ENCODE results near the gene SNPH.

Gene SNPH

DNA sequence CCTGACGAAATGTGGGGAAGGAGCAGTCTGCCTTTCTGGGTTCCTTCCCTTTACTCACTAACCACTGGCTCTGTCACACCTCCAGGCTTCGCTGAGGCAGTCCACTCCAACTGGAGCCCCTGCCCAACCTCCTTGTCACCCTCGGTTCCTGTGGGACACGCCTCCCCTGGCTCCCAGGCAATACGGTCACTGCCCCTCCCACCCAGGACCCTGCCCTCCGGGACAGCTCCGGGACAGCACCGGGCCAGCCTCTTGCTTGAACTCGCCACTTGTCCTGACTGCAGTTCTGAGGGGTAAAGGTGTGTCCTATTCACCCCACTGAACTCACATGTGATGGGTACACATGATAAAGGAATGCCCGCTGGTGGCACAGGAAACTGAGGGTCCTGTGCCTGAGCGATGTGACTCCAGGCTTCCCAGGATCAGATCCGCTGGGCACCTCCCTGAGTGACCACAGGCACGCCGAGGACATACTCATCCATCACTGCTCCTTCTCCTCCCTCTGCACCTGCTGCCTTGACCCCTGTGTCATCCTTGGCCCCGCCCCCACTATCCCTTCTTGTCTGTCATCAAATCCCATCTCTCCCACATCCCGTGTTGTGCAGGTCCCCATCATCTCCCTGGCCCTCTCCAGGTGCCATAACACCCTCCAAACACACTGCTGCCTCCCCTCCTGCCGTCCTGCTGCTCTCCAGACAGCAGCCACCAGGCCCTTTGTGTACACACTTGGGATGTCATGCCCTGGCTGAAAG is 55.0 kb downstream of the SNPH start:
- no peak overlapping the region for H3K4me3 ChIP-seq (ENCODE audit: low read depth, low read length)
- TF ChIP-seq, protein P1, sequence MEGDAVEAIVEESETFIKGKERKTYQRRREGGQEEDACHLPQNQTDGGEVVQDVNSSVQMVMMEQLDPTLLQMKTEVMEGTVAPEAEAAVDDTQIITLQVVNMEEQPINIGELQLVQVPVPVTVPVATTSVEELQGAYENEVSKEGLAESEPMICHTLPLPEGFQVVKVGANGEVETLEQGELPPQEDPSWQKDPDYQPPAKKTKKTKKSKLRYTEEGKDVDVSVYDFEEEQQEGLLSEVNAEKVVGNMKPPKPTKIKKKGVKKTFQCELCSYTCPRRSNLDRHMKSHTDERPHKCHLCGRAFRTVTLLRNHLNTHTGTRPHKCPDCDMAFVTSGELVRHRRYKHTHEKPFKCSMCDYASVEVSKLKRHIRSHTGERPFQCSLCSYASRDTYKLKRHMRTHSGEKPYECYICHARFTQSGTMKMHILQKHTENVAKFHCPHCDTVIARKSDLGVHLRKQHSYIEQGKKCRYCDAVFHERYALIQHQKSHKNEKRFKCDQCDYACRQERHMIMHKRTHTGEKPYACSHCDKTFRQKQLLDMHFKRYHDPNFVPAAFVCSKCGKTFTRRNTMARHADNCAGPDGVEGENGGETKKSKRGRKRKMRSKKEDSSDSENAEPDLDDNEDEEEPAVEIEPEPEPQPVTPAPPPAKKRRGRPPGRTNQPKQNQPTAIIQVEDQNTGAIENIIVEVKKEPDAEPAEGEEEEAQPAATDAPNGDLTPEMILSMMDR (conservative IDR thresholded peaks at IDR 0.05; ENCODE audit: low read depth, low read length): no peak
- DNase-seq (ENCODE audit: low read depth): no peak

DNA sequence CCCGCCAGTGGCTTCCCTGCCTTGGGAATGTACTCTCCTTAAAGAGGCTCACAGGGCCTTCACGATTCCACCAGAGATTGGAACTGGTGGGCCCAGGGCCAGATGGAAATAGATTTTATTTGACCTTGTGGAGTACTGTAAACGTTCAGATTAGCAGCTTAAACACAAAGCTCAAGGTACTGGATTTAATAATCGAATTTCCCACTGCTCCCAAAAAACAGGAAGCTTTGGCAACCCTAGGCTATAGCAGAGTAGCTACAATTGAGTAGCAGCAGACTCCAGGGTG is 55.5 kb downstream of the SNPH start:
- H3K4me3 ChIP-seq (ENCODE audit: low read depth, low read length): no peak overlapping the region
- no peak for DNase-seq (ENCODE audit: low read depth)
- TF ChIP-seq, protein P1 (conservative IDR thresholded peaks at IDR 0.05; ENCODE audit: low read depth, low read length): no peak

DNA sequence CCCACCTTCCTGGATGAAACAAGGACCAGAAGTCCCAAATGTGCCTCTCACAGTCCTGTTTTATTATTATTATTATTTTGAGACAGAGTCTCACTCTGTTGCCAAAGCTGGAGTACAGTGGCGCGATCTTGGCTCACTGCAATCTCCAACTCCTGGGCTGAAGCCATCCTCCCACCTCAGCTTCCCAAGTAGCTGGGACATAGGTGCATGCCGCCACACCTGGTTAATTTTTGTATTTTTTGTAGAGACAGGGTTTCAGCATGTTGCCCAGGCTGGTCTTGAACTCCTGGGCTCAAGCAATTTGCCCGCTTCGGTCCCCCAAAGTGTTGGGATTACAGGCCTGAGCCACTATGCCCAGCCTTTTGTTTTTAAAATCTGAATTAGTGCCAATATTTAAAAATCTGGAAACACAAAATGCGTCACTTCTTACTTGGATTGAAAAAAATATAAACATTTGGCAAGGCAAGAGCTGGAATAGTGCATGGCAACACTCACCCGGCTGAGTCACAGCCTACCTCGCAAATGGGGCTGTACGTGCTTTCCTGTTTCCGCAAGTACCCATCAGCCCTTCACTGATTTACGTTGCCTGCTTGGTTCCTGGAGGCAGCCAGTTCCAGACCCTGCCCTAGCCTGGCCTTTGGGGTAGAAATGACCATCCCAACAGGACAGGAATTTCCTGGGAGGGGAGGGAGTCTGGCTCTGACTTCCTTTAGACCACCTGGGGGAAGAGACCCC is 56.6 kb downstream of the SNPH start:
- TF ChIP-seq, protein P1 (conservative IDR thresholded peaks at IDR 0.05; ENCODE audit: low read depth, low read length): no peak
- no peak overlapping the region for H3K4me3 ChIP-seq (ENCODE audit: low read depth, low read length)
- DNase-seq (ENCODE audit: low read depth): peak; percentile 95

DNA sequence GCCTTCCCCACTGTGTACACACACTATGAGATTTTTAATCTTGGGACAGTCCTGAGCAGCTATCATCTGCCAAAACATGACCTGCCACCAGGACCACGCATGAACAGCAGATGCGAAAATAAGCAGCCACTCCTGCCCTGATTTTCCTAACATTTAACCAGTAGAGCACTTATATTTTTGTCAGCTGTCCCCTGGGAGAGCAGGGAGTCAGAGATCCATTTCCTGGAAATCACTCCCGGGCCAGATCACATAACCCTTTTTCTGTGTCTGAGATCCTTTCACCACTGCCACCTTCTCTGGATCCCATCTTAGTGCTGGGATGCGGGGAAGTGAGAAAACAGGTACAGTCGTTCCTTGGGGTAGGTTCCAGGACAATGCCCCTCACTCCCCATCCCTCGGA is 57.2 kb downstream of the SNPH start:
- TF ChIP-seq, protein P1 (conservative IDR thresholded peaks at IDR 0.05; ENCODE audit: low read depth, low read length): no peak
- peak; percentile 28 for DNase-seq (ENCODE audit: low read depth)

DNA sequence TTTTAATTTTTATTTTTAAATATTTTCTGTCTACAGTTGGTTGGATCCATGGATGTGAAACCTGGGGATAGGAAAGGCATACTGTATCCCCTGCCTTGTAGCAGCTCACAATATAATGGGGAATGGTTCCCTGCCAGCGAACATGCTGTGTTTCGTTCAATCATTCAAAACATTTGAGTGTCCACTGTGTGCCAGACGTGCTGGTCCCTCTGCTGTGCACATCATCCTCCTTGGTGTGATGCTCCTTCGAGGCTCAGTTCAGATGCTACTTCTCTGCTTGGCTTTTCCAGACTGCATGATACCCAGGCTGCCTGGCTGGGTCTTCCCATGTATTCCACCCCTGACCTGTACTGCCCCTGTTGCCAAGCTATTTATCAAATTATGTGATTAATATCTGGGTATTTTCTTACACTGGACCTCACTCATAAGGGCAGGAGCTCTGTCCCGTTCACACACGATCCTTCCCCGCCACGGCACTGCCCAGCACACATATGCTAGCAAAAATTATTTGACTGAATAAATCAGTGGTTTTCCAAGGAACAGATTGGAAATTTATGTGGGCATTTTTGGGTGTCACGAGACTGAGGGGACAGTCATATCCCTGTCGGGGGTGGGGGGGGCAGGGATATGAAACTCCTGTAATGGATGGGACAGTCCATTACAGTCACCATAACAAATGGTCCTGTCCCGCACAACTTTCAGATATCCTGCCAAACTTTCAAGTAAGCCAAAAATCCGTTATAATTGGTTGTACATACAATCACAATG is 57.9 kb downstream of the SNPH start:
- no peak for DNase-seq (ENCODE audit: low read depth)
- TF ChIP-seq, protein P1 (conservative IDR thresholded peaks at IDR 0.05; ENCODE audit: low read depth, low read length): no peak
- no peak overlapping the region for H3K4me3 ChIP-seq (ENCODE audit: low read depth, low read length)

More for the DNA sequence above, 57.2 kb downstream of the SNPH start:
- H3K4me3 ChIP-seq (ENCODE audit: low read depth, low read length): no peak overlapping the region

DNA sequence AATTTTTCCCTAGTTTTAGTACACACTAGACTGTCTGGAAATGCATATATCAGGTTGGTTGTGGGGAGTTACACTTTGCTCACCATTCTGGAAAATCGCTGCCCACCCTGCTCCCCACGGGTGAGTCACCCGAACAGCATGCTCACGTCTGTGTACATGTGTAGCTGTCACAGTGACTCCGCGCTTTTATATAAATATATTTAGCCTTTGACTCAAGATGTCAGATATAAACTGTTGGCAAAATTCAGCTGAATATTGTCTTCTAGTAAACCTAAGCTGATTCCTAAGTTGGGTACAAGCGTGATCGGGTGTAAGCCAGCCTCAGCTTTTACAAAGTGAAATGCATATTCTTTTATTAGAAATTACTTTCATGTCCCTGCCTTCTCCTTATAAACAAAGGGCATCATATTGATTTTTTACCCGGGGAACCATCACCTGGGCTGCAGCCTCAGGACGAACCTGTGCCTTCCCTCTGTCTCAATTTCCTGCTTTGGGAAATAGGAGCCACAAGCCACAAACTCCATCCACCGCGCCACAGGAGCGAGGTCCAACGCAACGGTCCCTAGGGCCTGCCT is 58.6 kb downstream of the SNPH start:
- peak; percentile 70 for DNase-seq (ENCODE audit: low read depth)
- TF ChIP-seq, protein P1 (conservative IDR thresholded peaks at IDR 0.05; ENCODE audit: low read depth, low read length): no peak

More for the DNA sequence above, 58.6 kb downstream of the SNPH start:
- H3K4me3 ChIP-seq (ENCODE audit: low read depth, low read length): peak overlapping the region; percentile 88

Measured in choroid plexus epithelial cell (primary cell).